ENCODE data around the gene CFAP61.
"Not testable (repeated sequence)": the region's sequence is repeated elsewhere in the genome, so short reads cannot be mapped to it uniquely, and the experiment has no call there.

CFAP61 gene

DNA sequence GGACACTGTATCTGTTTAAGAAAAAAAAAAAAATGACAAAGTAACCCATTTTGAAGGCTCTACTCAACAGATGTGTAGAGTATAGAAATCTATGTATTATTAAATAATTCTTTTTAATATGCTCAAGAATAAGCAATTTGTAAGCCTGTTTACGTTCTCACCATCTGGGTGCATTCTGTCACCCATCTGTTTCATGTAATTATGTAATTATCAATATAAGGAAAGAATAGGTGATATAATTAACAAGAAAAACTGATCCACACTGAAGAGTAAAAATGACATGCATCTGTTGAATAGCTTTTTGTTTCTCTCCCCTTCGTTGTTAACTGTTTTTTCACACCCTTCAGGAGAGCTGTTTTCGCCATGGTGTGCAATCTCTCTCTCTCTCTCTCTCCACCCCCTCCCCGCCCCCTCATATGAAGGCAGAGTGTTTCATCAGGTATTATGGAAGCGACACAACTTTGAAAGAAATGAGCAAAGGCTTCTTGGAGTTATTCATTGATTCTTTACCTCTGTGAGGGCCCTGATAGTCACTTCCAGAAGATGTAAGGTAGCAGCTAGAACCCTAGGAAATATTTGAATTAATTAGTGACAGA lies 161.3 kb downstream of the CFAP61 start:
- no peak for DNase-seq (ENCODE audit: low read depth in 1 of 2, low spot score in 1 of 2)
- TF ChIP-seq JUND (IDR thresholded peaks at IDR 0.05; ENCODE audit: low read depth), result no peak
- in situ Hi-C loops (cut with HindIII; ENCODE audit: low pct_unique_long_range_greater_than_20kb, low sequenced_read_pairs), result no loop called here

DNA sequence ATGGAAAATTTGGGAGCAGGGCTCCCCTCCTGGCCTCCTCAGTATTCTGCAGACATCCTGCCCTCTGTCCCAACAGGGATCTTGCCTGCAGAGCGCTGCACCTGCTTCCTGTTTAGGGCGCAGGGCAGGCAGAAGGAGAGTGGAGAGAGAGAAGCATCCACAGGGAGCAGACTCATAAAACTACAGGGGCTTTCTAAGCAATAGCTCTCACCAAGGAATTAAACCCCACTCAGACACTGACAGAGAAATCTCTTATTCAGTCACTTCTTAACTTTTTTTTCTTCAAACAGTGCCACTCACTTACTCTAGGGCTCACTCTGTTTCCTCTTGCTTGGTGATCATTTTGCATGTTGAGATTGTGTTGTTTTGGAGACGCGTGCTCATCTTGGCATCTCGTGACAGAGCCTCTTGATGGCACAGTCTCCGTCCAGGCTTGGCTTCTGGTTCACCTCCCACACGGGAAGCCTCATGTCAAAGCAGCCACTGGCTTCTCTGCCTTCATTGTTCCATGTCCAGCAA lies 162.5 kb downstream of the CFAP61 start:
- in situ Hi-C loops (cut with HindIII; ENCODE audit: low pct_unique_long_range_greater_than_20kb, low sequenced_read_pairs), result no loop called here
- no peak for TF ChIP-seq JUND (IDR thresholded peaks at IDR 0.05; ENCODE audit: low read depth)
- DNase-seq (ENCODE audit: low read depth in 1 of 2, low spot score in 1 of 2), result no peak

DNA sequence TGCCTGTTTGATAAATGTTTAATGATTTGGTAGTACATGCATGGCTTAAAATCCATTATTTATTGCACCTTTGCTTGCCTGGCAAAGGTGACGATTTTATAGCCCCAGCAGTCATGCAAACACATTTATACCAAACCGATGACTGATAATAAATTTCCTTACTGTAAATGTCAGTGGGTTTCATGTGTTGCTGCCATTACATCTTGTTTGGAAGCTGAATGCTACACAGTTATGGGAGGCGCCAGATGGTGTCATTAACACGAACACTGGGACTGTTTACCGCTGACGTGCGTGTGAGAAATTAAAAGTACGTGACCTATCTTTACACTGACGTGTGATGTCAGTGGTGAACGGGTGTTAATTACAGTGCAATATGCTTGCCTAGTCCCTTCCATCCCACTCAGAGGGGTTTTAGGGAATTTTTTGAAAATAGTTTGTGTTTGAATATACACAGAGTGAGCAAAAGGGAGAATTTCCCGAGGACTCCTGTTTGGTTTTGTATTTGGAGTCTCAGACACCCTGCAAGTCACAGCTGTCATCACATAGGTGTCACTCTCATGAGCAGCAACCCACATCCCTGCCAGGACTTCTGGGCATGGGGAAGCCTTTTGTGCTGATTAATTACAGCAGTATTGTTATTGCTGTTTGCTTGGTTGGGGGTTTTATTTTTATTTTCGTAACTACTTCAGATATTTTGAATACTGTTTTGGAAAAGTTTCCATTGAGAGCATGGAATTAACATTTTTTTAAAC lies 163.8 kb downstream of the CFAP61 start:
- TF ChIP-seq JUND (IDR thresholded peaks at IDR 0.05; ENCODE audit: low read depth), result no peak
- DNase-seq (ENCODE audit: low read depth in 1 of 2, low spot score in 1 of 2), result peak in 1 of 2 experiments; percentile 14
- in situ Hi-C loops (cut with HindIII; ENCODE audit: low pct_unique_long_range_greater_than_20kb, low sequenced_read_pairs), result no loop called here

DNA sequence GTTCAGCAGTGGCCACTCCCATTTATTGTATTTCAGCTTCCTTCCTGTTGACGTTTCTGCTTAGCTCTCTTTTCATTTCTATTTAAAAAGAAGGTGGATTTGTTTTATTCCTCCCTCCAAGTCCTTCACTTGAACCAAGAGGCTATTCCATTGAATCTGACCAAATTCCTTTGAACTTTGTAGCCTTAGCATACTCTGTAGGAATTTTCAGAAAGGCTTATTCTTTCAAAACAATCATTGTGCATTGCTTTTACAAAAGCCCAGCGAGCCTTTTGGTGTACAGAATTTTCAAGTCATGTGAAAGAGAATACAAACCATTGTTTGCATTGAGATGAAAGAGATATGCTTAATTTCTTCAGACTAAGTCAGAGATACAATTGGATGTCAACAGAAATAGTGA lies 164.6 kb downstream of the CFAP61 start:
- in situ Hi-C loops (cut with HindIII; ENCODE audit: low pct_unique_long_range_greater_than_20kb, low sequenced_read_pairs), result no loop called here
- TF ChIP-seq JUND (IDR thresholded peaks at IDR 0.05; ENCODE audit: low read depth), result no peak
- DNase-seq (ENCODE audit: low read depth in 1 of 2, low spot score in 1 of 2), result peak in 1 of 2 experiments; percentile 48

DNA sequence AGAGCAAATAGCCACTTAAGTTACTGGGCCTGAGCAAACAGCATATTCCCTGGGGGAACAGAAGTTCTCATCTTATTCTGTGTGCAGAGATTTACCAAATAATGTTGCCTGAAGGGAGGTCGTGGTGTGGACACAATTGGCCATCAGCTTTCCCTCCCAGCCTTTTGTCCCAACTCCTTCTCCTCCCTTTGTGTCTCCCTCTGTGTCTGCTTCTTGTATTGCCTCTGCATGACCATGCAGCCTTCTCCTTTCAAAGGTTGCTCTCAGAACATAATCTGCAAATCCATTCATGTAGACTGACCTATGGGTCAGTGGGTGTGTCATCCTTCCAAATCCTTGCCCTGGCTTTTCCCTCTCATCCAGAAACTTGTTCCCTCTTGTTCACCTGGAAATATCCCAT lies 165.3 kb downstream of the CFAP61 start:
- peak in 1 of 2 experiments; percentile 88 for DNase-seq (ENCODE audit: low read depth in 1 of 2, low spot score in 1 of 2)
- no peak; the same call in 1 of the 2 replicates for TF ChIP-seq JUND (IDR thresholded peaks at IDR 0.05; ENCODE audit: low read depth)
- in situ Hi-C loops (cut with HindIII; ENCODE audit: low pct_unique_long_range_greater_than_20kb, low sequenced_read_pairs), result no loop called here

DNA sequence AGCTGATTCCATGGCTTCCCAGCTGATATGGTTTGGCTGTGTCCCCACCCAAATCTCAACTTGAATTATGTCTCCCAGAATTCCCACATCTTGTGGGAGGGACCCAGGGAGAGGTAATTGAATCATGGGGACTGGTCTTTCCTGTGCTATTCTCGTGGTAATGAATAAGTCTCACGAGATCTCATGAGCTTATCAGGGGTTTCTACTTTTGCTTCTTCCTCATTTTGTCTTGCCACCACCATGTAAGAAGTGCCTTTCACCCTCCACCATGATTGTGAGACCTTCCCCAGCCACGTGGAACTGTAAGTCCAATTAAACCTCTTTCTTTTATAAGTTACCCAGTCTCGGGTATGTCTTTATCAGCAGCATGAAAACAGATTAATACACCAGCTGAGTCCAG lies 165.8 kb downstream of the CFAP61 start:
- DNase-seq (ENCODE audit: low read depth in 1 of 2, low spot score in 1 of 2); in situ Hi-C loops (cut with HindIII; ENCODE audit: low pct_unique_long_range_greater_than_20kb, low sequenced_read_pairs): not testable (repeated sequence)

DNA sequence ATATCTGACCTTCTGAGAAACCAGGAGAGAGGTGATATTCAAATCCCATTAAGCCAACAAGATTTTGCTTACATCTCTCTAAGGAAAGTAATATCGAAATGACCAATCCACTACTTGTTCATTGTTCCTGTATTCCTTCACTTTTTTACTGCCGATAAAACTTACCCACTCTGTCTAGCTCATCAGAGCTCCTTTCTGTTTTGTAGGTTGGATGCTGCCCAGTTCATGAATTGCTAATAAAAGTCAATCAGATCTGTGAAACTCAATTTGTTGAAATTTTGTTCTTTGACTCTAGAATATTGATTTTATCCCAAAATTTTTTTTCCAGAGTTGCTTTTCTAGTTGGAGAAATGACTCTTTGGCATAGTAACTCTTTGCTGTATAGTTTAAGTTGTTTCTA lies 166.7 kb downstream of the CFAP61 start:
- DNase-seq (ENCODE audit: low read depth in 1 of 2, low spot score in 1 of 2), result no peak
- no peak for TF ChIP-seq JUND (IDR thresholded peaks at IDR 0.05; ENCODE audit: low read depth)
- in situ Hi-C loops (cut with HindIII; ENCODE audit: low pct_unique_long_range_greater_than_20kb, low sequenced_read_pairs), result no loop called here

DNA sequence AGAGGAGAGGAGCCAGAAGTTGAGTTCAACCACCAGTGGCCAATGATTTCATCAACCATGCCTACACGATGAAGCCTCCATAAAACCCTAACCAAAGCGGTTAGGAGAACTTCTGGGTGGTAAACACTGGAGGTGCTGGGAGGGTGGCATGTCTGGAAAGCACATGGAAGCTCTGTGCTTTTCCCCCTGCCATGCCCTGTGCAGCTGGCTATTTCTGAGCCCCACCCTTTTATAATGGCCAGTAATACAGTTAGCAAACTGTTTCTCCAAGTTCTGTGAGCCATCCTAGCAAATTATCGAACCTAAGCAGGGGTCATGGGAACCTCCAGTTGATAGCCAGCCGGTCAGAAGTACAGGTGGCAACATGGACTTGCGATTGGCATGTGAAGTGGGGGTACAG lies 167.8 kb downstream of the CFAP61 start:
- in situ Hi-C loops (cut with HindIII; ENCODE audit: low pct_unique_long_range_greater_than_20kb, low sequenced_read_pairs), result no loop called here
- no peak for TF ChIP-seq JUND (IDR thresholded peaks at IDR 0.05; ENCODE audit: low read depth)
- no peak for DNase-seq (ENCODE audit: low read depth in 1 of 2, low spot score in 1 of 2)

DNA sequence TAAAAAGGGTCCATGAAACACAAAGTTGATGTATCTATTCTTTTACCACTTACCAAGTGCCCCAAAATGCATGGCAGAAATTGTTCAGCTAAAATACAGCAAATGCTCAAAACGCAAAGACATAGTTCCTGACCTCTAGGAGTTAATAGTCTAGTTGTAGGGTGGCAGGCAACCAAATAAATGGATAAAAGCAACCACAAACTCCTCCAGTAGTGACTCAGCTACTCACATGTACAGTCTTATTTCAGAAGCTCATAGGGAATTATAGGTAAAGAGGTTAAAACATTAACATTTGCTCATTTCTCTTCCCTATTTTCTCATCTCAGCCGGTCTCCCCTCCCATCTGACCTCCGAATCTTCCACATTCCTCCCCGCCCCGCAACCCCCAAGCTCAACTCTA lies 171.6 kb downstream of the CFAP61 start:
- no peak for DNase-seq (ENCODE audit: low read depth in 1 of 2, low spot score in 1 of 2)
- in situ Hi-C loops (cut with HindIII; ENCODE audit: low pct_unique_long_range_greater_than_20kb, low sequenced_read_pairs), result no loop called here
- no peak for TF ChIP-seq JUND (IDR thresholded peaks at IDR 0.05; ENCODE audit: low read depth)

DNA sequence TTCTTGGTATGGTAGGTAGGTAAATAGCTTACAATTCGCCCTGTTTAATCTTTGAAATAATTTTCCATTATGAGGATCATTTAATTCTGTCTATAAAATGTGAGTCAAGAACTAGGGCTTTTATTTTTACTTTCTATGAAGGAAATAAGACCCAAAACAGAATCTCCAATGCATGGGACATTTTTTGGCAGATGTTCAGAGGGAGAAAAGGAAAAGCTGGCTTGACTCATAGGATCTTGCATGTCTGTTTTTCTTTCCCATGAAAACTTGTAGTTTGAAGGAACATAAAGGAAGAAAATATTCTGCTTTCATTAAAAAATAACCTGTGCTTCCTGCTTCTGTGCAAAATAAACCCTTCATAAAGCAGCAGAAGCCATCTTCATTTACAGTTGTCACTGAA lies 172.5 kb downstream of the CFAP61 start:
- in situ Hi-C loops (cut with HindIII; ENCODE audit: low pct_unique_long_range_greater_than_20kb, low sequenced_read_pairs), result no loop called here
- DNase-seq (ENCODE audit: low read depth in 1 of 2, low spot score in 1 of 2), result no peak
- TF ChIP-seq JUND (IDR thresholded peaks at IDR 0.05; ENCODE audit: low read depth), result no peak

DNA sequence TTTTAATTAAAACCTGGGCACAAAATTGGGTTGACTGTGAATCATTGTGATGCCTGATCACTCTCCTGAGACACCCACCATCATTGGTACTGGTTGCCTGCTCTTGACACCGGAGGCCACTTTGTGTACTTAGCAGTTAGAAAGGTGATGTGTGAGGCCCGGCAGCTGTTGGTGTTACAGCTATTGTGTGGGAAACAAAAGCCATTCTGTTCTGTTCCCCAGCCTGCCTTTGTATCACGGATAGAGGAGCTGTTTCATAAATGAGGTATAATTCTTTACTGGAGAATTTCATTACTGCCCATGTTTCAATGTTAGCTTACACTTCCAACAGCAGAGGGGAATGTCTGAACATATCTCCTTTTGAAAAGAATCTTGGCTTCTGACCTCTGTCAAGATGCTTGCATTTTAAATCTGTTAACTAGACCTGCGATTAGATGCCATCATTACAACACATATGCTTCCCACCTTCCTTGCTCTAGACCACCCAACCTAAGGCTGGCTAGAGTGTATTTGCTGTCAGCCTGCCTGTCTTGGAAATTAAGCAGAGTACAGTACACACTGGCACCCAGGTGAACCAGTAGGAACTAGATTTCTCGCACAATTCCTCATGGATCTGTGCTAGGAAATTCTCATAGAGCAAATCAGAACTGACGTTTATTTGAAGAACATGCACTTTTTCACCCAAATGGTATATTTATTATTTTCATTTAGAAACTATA lies 173.2 kb downstream of the CFAP61 start:
- in situ Hi-C loops (cut with HindIII; ENCODE audit: low pct_unique_long_range_greater_than_20kb, low sequenced_read_pairs), result no loop called here

DNA sequence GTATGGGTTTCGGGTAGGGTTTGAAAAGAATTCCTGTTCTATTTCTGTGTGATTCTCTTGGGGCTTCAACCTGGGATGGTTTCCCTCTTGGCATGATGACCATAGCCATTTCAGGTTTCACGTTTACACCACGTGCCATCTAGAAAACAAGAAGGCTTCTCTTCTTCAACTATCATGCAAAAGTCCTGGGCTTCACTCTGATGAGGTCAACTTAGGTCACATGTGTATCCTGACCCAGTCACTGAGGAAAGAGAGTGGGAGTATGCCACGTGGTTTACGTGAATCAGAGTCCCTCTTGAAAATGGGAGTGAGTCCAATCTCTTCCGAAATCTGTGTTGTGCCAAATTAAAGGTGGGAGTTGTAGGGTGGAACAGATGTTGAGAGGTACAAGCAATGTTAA lies 174.2 kb downstream of the CFAP61 start:
- DNase-seq (ENCODE audit: low read depth in 1 of 2, low spot score in 1 of 2), result no peak
- no peak for TF ChIP-seq JUND (IDR thresholded peaks at IDR 0.05; ENCODE audit: low read depth)
- in situ Hi-C loops (cut with HindIII; ENCODE audit: low pct_unique_long_range_greater_than_20kb, low sequenced_read_pairs), result no loop called here

More for the DNA sequence above, 173.2 kb downstream of the CFAP61 start:
- TF ChIP-seq JUND (IDR thresholded peaks at IDR 0.05; ENCODE audit: low read depth), result no peak
- DNase-seq (ENCODE audit: low read depth in 1 of 2, low spot score in 1 of 2), result no peak

DNA sequence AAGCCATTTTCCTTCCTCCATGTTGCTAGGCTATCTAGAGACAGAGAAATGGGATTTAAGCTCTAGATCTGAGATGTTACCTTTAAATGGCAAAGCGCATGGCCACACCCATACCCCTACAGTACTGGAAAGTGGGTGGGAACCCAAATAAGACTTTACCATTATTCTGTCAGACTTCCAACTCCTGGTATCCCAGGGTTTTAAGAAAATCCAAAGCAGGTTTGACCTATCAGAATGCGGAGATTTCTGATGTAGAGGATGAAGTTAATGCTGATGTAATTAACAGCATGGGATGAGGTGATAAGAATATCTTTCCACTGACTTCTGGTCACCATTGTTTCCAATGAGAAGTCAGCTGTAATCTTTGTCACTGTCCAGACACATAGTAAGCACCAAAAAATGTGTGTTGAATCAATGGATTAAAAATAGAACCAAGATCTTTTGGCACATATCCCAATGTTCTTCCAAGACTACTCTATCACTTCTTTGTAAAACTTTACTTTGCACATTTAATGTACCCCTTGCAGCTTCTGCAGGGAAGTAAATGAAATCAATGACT lies 174.8 kb downstream of the CFAP61 start:
- no peak for TF ChIP-seq JUND (IDR thresholded peaks at IDR 0.05; ENCODE audit: low read depth)
- in situ Hi-C loops (cut with HindIII; ENCODE audit: low pct_unique_long_range_greater_than_20kb, low sequenced_read_pairs), result no loop called here
- DNase-seq (ENCODE audit: low read depth in 1 of 2, low spot score in 1 of 2), result no peak

Measured in T47D (cell line).